Peyer's patch (tissue), 4 donors: Measurements from ENCODE around the gene NEDD9. TPM values are rescaled to one million over a fixed set of nuclear protein-coding genes. Genes with fewer than 3 reads are reported as not detected.

Experiments
- DNase-seq, 3 donors: peaks; one replicate each; pipeline ENCODE4 v3.0.0-alpha.2; 2017 to 2019
- H3K27ac ChIP-seq, 4 donors: fragments of 200-600 bp; sonication (generic); one replicate each; pipeline ENCODE4 v1.5.1; 2016 to 2019
- H3K27me3 ChIP-seq, 2 donors: fragments of 200-600 bp; sonication (generic); one replicate each; pipeline ENCODE4 v1.5.1; 2019
- H3K36me3 ChIP-seq, 3 donors: fragments of 200-600 bp; sonication (generic); one replicate each; pipeline ENCODE4 v1.5.1; 2016 to 2019
- H3K4me1 ChIP-seq, 4 donors: fragments of 200-600 bp; sonication (generic); one replicate each; pipeline ENCODE4 v1.5.1; 2016 to 2019
- H3K4me3 ChIP-seq, 4 donors: fragments of 200-600 bp; sonication (generic); 1 replicate in 3 of 4; 2 replicates in 1 of 4; pipeline ENCODE4 v1.5.1; 2016 to 2019; ENCODE audit warnings: mild to moderate bottlenecking in 1 of 4
- H3K9me3 ChIP-seq, 4 donors: fragments of 200-600 bp; sonication (generic); one replicate each; pipeline ENCODE4 v1.5.1; 2016 to 2019; ENCODE audit warnings: mild to moderate bottlenecking in 1 of 4
- POLR2A ChIP-seq, 2 donors: fragments of 450-650 bp; IDR thresholded peaks; one replicate each; pipeline ENCODE4 v1.5.1; 2017; ENCODE audit warnings: antibody characterized with exemption in 2 of 2, mild to moderate bottlenecking in 2 of 2, moderate library complexity in 2 of 2
- total RNA-seq, 4 donors: library from RNA; depleted of rRNA; stranded (reverse); fragments of >200 nt; gene quantifications; one replicate each; pipeline ENCODE4 v1.1.0, GENCODE V29; 2016
- TF ChIP-seq, protein P1 (sequence below), 6 experiments: fragments of 450-650 bp in 4 of 6; fragments of 200-600 bp in 2 of 6; sonication (generic) in 1 of 6; IDR thresholded peaks; one replicate each; pipeline ENCODE4 v1.5.1; 2017 to 2019; ENCODE audit warnings: antibody characterized with exemption in 6 of 6, mild to moderate bottlenecking in 3 of 6, moderate library complexity in 1 of 6

NEDD9 gene
- total RNA-seq, 4 donors from 2014 or later = 63.9 to 97.0 (median 87.5) TPM

GRCh38 chr6:11258260-11259237, 26.1 kb upstream of the NEDD9 start:
- Histone ChIP-seq H3K27me3 (no peaks in the 10 kb centered on the region), H3K27ac (peak overlapping the region; percentile 42 to 90 (median 63)), H3K4me1 (peaks cover 0 to 19% (median 10%) of the 10 kb centered on the region in 4 donors), H3K9me3 (no peaks in the 10 kb centered on the region), H3K4me3 (peak overlapping the region in 2 of 4 donors; percentile 22 to 29), H3K36me3 (no peaks in the 10 kb centered on the region)
- TF ChIP-seq, protein P1, sequence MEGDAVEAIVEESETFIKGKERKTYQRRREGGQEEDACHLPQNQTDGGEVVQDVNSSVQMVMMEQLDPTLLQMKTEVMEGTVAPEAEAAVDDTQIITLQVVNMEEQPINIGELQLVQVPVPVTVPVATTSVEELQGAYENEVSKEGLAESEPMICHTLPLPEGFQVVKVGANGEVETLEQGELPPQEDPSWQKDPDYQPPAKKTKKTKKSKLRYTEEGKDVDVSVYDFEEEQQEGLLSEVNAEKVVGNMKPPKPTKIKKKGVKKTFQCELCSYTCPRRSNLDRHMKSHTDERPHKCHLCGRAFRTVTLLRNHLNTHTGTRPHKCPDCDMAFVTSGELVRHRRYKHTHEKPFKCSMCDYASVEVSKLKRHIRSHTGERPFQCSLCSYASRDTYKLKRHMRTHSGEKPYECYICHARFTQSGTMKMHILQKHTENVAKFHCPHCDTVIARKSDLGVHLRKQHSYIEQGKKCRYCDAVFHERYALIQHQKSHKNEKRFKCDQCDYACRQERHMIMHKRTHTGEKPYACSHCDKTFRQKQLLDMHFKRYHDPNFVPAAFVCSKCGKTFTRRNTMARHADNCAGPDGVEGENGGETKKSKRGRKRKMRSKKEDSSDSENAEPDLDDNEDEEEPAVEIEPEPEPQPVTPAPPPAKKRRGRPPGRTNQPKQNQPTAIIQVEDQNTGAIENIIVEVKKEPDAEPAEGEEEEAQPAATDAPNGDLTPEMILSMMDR (IDR thresholded peaks at IDR 0.05) = no peak
- no peak for TF ChIP-seq POLR2A (IDR thresholded peaks at IDR 0.05)
- peak in 2 of 3 donors; percentile 73 to 74 for DNase-seq

DNA sequence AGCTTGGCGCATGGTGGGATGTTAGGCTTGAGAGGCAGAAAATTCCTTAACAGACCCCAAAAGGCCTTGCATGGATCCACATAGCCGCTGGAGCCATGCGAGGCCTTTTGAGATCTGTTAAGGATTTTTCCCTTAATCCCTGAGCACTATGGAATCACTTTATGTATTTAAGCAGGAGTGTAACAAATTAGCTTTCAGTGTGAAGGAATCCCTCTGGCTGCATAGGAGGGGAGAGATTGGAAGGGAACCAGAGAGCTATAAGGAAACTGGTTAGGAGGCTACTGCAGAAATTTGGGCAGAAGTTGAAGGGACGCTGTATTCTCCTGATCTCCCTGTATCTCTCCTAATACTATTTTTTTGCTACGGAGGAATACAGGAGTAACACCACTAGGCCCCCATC, 23.1 kb upstream of the NEDD9 start:
- no peak for DNase-seq
- TF ChIP-seq POLR2A (IDR thresholded peaks at IDR 0.05) = no peak
- TF ChIP-seq, protein P1 (IDR thresholded peaks at IDR 0.05) = no peak
- H3K4me1 ChIP-seq = peaks cover 0 to 23% (median 12%) of the 10 kb centered on the region in 4 donors

DNA sequence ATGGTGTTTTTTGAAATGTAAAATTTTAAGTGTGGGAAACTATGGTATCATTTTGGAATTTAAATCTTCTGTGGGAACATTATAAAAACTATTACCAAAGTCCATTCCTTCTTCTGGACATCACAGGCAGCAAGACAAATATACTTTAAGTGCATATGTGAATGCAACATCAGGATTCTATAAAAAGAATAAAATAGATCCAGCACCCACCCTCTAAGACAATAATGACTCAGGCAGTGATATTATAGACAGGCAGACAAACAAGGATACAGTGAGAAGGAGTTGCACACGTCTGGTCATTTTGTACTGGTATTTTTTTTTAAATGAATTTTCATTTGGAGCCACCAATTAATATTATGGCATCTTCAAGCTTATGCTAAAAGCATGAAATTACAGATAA, 21.1 kb upstream of the NEDD9 start:
- no peak for TF ChIP-seq POLR2A (IDR thresholded peaks at IDR 0.05)
- TF ChIP-seq, protein P1 (IDR thresholded peaks at IDR 0.05) = no peak
- H3K27me3 ChIP-seq = no peaks in the 10 kb centered on the region
- DNase-seq = no peak
- peaks cover 0 to 14% (median 8%) of the 10 kb centered on the region in 4 donors for H3K4me1 ChIP-seq
- H3K9me3 ChIP-seq = no peaks in the 10 kb centered on the region
- no peak overlapping the region for H3K27ac ChIP-seq
- H3K36me3 ChIP-seq = no peaks in the 10 kb centered on the region
- H3K4me3 ChIP-seq = no peak overlapping the region

More for the DNA sequence above, 23.1 kb upstream of the NEDD9 start:
- no peaks in the 10 kb centered on the region for H3K27me3 ChIP-seq
- no peaks in the 10 kb centered on the region for H3K9me3 ChIP-seq
- no peaks in the 10 kb centered on the region for H3K36me3 ChIP-seq
- H3K27ac ChIP-seq = no peak overlapping the region
- no peak overlapping the region for H3K4me3 ChIP-seq

DNA sequence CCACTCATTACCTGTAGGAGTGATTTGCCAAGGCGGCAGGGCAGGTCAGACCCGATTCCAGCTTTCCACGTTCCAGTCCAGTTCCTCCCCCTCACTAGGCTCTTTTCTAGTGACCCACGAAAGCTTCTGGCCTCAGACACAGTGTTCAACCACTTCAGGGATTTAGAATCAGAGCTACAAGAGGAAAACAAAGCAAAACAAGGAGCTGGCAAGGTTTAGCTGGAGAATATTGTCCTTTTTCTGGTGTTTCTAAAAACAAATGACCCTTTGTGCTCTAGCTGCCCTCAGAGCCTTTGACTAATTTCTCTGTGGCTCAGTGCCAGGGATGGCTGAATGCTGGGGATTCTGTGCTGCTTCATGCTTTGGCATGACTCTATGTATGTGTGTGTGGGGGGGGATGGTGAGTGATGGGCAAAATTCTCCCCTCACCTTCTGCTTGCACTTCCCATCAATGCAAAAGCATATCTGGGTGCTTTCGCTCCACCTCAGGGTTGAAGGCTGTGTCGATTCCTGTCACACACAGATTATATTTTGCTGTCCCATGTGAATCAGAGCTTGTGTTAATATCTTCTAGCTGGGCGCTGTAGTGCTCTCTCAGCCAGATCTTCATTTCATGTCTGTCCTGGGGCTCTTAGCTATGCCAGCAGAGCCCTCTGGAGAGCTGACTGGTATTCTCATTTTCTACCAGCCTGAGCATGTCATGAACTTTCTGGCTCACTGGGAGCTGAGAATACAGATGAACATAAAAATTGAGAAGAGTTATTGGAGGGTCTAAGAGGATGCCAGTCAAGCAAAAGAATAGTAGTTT, 19.3 kb upstream of the NEDD9 start:
- Histone ChIP-seq H3K9me3 (no peaks in the 10 kb centered on the region), H3K27me3 (no peaks in the 10 kb centered on the region), H3K4me3 (no peak overlapping the region), H3K27ac (peak overlapping the region in 2 of 4 donors; percentile 18 to 45), H3K36me3 (no peaks in the 10 kb centered on the region), H3K4me1 (peaks cover 0 to 14% (median 2%) of the 10 kb centered on the region in 4 donors)
- no peak for TF ChIP-seq POLR2A (IDR thresholded peaks at IDR 0.05)
- TF ChIP-seq, protein P1 (IDR thresholded peaks at IDR 0.05) = no peak
- no peak for DNase-seq

DNA sequence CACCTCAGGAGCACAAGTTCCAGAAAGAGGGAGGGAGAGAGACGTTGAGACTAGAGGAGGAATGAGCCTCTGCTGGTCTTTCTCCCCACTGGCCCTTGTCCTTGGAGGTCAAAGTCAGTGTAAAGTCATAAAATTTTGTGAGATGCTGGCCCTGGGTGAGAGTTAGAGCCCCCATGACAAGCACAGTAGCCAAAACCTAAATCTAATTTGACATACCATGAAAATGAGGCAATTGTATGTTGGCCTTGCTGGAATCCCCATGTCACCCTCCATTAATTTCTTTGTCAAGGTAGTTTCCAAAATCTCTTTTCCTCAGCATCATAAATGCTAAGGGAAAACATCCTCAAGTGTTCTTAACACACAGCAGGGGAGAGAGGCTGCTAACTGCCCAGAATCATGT, 17.6 kb upstream of the NEDD9 start:
- Histone ChIP-seq H3K27ac (no peak overlapping the region), H3K4me3 (no peak overlapping the region), H3K4me1 (peaks cover 0 to 14% (median 2%) of the 10 kb centered on the region in 4 donors), H3K9me3 (no peaks in the 10 kb centered on the region), H3K36me3 (no peaks in the 10 kb centered on the region), H3K27me3 (no peaks in the 10 kb centered on the region)
- no peak for TF ChIP-seq POLR2A (IDR thresholded peaks at IDR 0.05)
- TF ChIP-seq, protein P1 (IDR thresholded peaks at IDR 0.05) = no peak
- DNase-seq = no peak
